KMS-11 (cell line): Measurements from ENCODE around the gene PGLYRP4.

ENCODE experiments used
- H2AFZ ChIP-seq: fragments of 200-600 bp; sonication (generic); 2 replicates; pipeline ENCODE4 v1.6.1; 2016; ENCODE audit warnings: antibody characterized with exemption, mixed run types, low read depth
- H3K27ac ChIP-seq: fragments of 200-600 bp; sonication (generic); 2 replicates; pipeline ENCODE4 v1.6.1; 2016; ENCODE audit warnings: mild to moderate bottlenecking, mixed run types
- H3K27me3 ChIP-seq: fragments of 200-600 bp; sonication (generic); 2 replicates; pipeline ENCODE4 v1.6.1; 2017; ENCODE audit warnings: mild to moderate bottlenecking, low read depth, mixed run types, moderate library complexity; ENCODE audit not compliant: insufficient read depth
- H3K36me3 ChIP-seq: fragments of 200-600 bp; sonication (generic); 2 replicates; pipeline ENCODE4 v1.6.1; 2017; ENCODE audit warnings: mild to moderate bottlenecking, mixed run types; ENCODE audit not compliant: insufficient read depth
- H3K4me1 ChIP-seq: fragments of 200-600 bp; sonication (generic); 2 replicates; pipeline ENCODE4 v1.6.1; 2016; ENCODE audit warnings: mild to moderate bottlenecking, low read depth, mixed run types; ENCODE audit not compliant: poor library complexity, severe bottlenecking
- H3K4me2 ChIP-seq: fragments of 200-600 bp; sonication (generic); 2 replicates; pipeline ENCODE4 v1.7.0; 2016; ENCODE audit warnings: mild to moderate bottlenecking, mixed run types
- H3K4me3 ChIP-seq: fragments of 200-600 bp; sonication (generic); IDR thresholded peaks from 2 replicates; pipeline ENCODE4 v1.6.1; 2017; ENCODE audit warnings: low read depth, low read length, mixed read lengths; ENCODE audit not compliant: insufficient read depth
- H3K79me2 ChIP-seq: fragments of 200-600 bp; sonication (generic); 2 replicates; pipeline ENCODE4 v1.6.1; 2016; ENCODE audit warnings: low read depth, mixed run types; ENCODE audit not compliant: insufficient read depth
- H3K9ac ChIP-seq: fragments of 200-600 bp; sonication (generic); 2 replicates; pipeline ENCODE4 v1.6.1; 2016; ENCODE audit warnings: mild to moderate bottlenecking, mixed run types
- H4K20me1 ChIP-seq: fragments of 200-600 bp; sonication (generic); 2 replicates; pipeline ENCODE4 v1.6.1; 2016; ENCODE audit warnings: mild to moderate bottlenecking, mixed run types; ENCODE audit not compliant: insufficient read depth
- TF ChIP-seq, protein P1 (sequence below): fragments of 200-600 bp; sonication (generic); conservative IDR thresholded peaks from 2 replicates; pipeline ENCODE4 v1.6.1; 2017; ENCODE audit warnings: low read depth, mild to moderate bottlenecking, antibody characterized with exemption, low read length, moderate library complexity, mixed read lengths

Gene PGLYRP4

DNA sequence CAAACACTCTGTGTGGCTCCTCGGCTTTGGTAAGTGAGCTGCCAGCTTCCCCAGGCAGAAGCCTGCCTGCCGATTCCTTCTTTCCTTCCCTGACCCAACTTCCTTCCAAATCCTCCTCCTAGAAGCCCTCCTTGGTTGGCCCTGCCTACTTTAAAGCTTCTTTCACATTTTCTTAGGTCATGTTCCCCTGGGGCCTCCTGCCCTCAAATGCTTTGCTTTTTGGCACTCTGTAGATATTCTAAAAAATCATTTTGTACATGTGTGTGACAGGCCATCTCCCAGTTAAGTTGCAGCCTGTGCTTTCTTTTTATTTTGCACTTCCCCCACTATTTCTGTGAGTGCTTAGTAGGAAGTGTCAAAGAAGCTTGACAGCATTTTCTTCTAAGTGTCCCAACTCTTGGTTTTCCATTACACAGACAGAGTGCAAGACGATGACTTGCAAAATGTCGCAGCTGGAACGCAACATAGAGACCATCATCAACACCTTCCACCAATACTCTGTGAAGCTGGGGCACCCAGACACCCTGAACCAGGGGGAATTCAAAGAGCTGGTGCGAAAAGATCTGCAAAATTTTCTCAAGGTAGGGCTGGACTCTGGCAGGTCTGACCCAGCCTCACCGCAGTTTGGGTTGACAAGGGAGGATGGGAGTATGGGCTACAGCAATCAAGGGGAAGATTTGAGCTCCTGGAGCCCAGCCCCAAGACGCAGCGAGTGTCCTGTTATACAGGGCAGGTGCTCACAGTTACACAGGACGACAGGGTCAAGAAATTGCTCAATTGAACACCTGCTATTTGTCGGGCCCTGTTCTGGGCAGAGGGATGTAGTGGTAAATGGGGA is 9.4 kb upstream of the PGLYRP4 start, which contains the start of gene S100A9:
TSS of gene S100A9 (plus strand) at position 2 of the 838 bp plus-strand sequence. CDS start at position 432, 430 bp downstream.
- H3K4me1 ChIP-seq, result peaks cover 6% of the 10 kb centered on the region
- TF ChIP-seq, protein P1, sequence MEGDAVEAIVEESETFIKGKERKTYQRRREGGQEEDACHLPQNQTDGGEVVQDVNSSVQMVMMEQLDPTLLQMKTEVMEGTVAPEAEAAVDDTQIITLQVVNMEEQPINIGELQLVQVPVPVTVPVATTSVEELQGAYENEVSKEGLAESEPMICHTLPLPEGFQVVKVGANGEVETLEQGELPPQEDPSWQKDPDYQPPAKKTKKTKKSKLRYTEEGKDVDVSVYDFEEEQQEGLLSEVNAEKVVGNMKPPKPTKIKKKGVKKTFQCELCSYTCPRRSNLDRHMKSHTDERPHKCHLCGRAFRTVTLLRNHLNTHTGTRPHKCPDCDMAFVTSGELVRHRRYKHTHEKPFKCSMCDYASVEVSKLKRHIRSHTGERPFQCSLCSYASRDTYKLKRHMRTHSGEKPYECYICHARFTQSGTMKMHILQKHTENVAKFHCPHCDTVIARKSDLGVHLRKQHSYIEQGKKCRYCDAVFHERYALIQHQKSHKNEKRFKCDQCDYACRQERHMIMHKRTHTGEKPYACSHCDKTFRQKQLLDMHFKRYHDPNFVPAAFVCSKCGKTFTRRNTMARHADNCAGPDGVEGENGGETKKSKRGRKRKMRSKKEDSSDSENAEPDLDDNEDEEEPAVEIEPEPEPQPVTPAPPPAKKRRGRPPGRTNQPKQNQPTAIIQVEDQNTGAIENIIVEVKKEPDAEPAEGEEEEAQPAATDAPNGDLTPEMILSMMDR, result no peak

DNA sequence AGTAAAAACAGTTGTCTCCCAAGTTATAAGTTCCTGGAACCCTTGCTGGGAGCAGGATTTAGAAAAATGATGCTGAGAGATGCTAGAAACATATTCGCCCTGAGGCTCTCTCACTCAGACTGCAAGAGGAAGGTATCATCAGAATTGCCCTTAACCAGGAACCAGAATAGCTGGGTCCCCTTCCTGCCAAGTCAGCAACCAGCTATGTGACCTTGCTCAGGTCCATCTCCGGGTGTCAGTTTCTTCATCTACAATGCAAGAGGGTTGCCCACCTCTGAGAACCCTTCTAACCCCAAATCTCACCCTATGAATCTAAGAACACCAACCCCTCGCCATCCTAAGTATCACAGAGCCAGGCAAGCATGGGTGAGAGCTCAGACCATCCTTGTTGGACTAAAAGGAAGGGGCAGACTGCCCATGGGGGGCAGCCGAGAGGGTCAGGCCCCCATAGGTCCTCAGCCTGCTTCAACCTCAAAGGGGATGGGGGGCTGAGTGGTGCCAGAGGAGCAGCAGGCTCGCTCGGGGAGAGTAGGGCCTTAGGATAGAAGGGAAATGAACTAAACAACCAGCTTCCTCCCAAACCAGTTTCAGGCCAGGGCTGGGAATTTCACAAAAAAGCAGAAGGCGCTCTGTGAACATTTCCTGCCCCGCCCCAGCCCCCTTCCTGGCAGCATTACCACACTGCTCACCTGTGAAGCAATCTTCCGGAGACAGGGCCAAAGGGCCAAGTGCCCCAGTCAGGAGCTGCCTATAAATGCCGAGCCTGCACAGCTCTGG is 8.6 kb upstream of the PGLYRP4 start:
- H3K4me1 ChIP-seq, result peaks cover 10% of the 10 kb centered on the region
- no peak overlapping the region for H3K27ac ChIP-seq
- no peak overlapping the region for H3K9ac ChIP-seq
- no peak overlapping the region for H3K4me2 ChIP-seq
- TF ChIP-seq, protein P1, result no peak
- H3K79me2 ChIP-seq, result no peaks in the 10 kb centered on the region
- no peak overlapping the region for H2AFZ ChIP-seq
- H3K4me3 ChIP-seq, result no peak overlapping the region
- no peaks in the 10 kb centered on the region for H3K36me3 ChIP-seq
- H3K27me3 ChIP-seq, result no peaks in the 10 kb centered on the region
- H4K20me1 ChIP-seq, result no peaks in the 10 kb centered on the region

More for the DNA sequence above, 9.4 kb upstream of the PGLYRP4 start, which contains the start of gene S100A9:
- H3K27me3 ChIP-seq, result no peaks in the 10 kb centered on the region
- no peaks in the 10 kb centered on the region for H3K79me2 ChIP-seq
- no peak within 1 kb of the TSS for H3K9ac ChIP-seq
- no peaks in the 10 kb centered on the region for H3K36me3 ChIP-seq
- no peak within 1 kb of the TSS for H2AFZ ChIP-seq
- no peak within 1 kb of the TSS for H3K4me2 ChIP-seq
- H4K20me1 ChIP-seq, result no peaks in the 10 kb centered on the region
- no peak within 1 kb of the TSS for H3K27ac ChIP-seq
- H3K4me3 ChIP-seq, result no peak within 1 kb of the TSS

- Histone ChIP-seq H3K27me3 (no peaks in the 10 kb centered on the region), H3K79me2 (no peaks in the 10 kb centered on the region), H3K4me1 (peaks cover 10% of the 10 kb centered on the region), H3K27ac (no peak overlapping the region), H3K9ac (no peak overlapping the region), H2AFZ (no peak overlapping the region), H3K4me3 (no peak overlapping the region), H3K4me2 (no peak overlapping the region), H4K20me1 (no peaks in the 10 kb centered on the region), H3K36me3 (no peaks in the 10 kb centered on the region)
- TF ChIP-seq, protein P1, result no peak
Measured at GRCh38 chr1:153356392-153357075, 7.9 kb upstream of the PGLYRP4 start.

DNA sequence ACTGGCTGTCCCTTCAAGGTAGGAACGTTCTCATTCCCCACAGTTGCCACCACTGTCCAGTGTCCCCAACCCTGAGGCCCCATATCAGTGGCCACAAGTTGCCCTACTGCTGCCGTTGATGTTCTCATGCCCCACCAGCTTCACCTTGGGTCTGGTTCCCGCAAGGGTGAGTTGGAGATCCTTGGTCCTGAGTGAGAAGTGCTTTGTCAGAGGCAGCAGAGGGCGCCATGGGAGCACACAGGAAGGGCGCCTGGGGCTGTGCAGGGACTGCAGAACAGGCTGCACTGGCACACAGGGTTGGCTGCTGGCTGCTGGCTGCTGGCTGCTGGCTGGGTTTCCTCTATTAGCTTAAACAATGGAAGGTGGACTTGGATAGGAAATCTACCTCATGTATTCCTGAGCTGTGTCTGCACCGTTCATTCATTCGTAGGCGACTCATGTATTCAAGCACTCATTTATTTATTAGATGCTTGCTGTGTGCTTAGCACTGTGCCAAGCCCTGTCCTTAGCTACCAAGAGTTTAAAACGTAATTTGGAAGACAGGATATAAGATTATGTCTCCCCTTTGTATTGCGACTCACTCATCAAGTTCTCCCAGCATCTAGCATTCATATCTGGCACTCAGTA is 6.9 kb upstream of the PGLYRP4 start:
- TF ChIP-seq, protein P1, result peak; percentile 80
- Histone ChIP-seq H3K4me1 (peaks cover 10% of the 10 kb centered on the region), H3K27ac (no peak overlapping the region)

More for the DNA sequence above, 6.9 kb upstream of the PGLYRP4 start:
- H2AFZ ChIP-seq, result no peak overlapping the region
- no peaks in the 10 kb centered on the region for H4K20me1 ChIP-seq
- H3K27me3 ChIP-seq, result no peaks in the 10 kb centered on the region
- H3K4me3 ChIP-seq, result no peak overlapping the region
- H3K36me3 ChIP-seq, result no peaks in the 10 kb centered on the region
- H3K4me2 ChIP-seq, result no peak overlapping the region
- H3K79me2 ChIP-seq, result no peaks in the 10 kb centered on the region
- H3K9ac ChIP-seq, result no peak overlapping the region
